GM06990 (cell line): ENCODE data around the gene HOOK1.

Experiments
- DNase-seq: peaks from one replicate; pipeline ENCODE4 v3.0.0-alpha.2; 2011; ENCODE audit not compliant: insufficient read length; ENCODE audit errors: extremely low read depth
- H3K27me3 ChIP-seq: replicated peaks from 2 replicates; pipeline ENCODE4 v1.6.0; 2011; ENCODE audit warnings: low read length; ENCODE audit not compliant: control insufficient read depth, insufficient read depth
- H3K36me3 ChIP-seq: 2 replicates; pipeline ENCODE4 v1.5.1; 2011; ENCODE audit warnings: low read length; ENCODE audit not compliant: control insufficient read depth, insufficient read depth
- H3K4me3 ChIP-seq: replicated peaks from 2 replicates; pipeline ENCODE4 v1.5.1; 2011; ENCODE audit warnings: low read depth, mild to moderate bottlenecking, control low read depth, low read length
- CTCF ChIP-seq: IDR thresholded peaks from 2 replicates; pipeline ENCODE4 v1.5.1; 2011; ENCODE audit warnings: low read length, control low read depth, mild to moderate bottlenecking, inconsistent platforms; ENCODE audit not compliant: insufficient read depth, poor library complexity, severe bottlenecking

Gene HOOK1

GRCh38 chr1:59877108-59877682 lies 62.4 kb downstream of the HOOK1 start:
- Histone ChIP-seq H3K36me3 (no peaks in the 10 kb centered on the region), H3K4me3 (no peak overlapping the region), H3K27me3 (no peaks in the 10 kb centered on the region)
- TF ChIP-seq CTCF = no peak
- DNase-seq = no peak

- DNase-seq = no peak
- no peak for TF ChIP-seq CTCF
Observed at GRCh38 chr1:59878370-59878769, 63.6 kb downstream of the HOOK1 start.

GRCh38 chr1:59879574-59879973 lies 64.8 kb downstream of the HOOK1 start:
- H3K36me3 ChIP-seq = no peaks in the 10 kb centered on the region
- TF ChIP-seq CTCF = peak; percentile 54
- peak; percentile 9 for DNase-seq
- no peak overlapping the region for H3K4me3 ChIP-seq
- no peaks in the 10 kb centered on the region for H3K27me3 ChIP-seq

More at GRCh38 chr1:59878370-59878769, 63.6 kb downstream of the HOOK1 start:
- Histone ChIP-seq H3K4me3 (no peak overlapping the region), H3K27me3 (no peaks in the 10 kb centered on the region), H3K36me3 (no peaks in the 10 kb centered on the region)

- no peaks in the 10 kb centered on the region for H3K36me3 ChIP-seq
- DNase-seq = no peak
- no peaks in the 10 kb centered on the region for H3K27me3 ChIP-seq
- H3K4me3 ChIP-seq = no peak overlapping the region
- no peak for TF ChIP-seq CTCF
Observed at GRCh38 chr1:59879996-59880505, 65.3 kb downstream of the HOOK1 start.

- no peak overlapping the region for H3K4me3 ChIP-seq
- no peaks in the 10 kb centered on the region for H3K27me3 ChIP-seq
- no peak for DNase-seq
- no peaks in the 10 kb centered on the region for H3K36me3 ChIP-seq
- TF ChIP-seq CTCF = no peak
Observed at GRCh38 chr1:59880735-59881134, 66.0 kb downstream of the HOOK1 start.
